Renal cortex interstitium (tissue), 11 donors: Measurements from ENCODE around the gene STUM. TPM values are rescaled to one million over a fixed set of nuclear protein-coding genes. Genes with fewer than 3 reads are reported as not detected.
"Not testable (repeated sequence)": the region's sequence is repeated elsewhere in the genome, so short reads cannot be mapped to it uniquely, and the experiment has no call there.

Source experiments
- DNase-seq, 11 donors: peaks; one replicate each; pipeline ENCODE4 v3.0.0-alpha.2; 2013; ENCODE audit warnings: low read depth in 9 of 11, low spot score in 4 of 11; ENCODE audit errors: extremely low read depth in 1 of 11
- polyA plus RNA-seq, 3 donors: library from polyadenylated mRNA; unstranded; fragments of 120-200 nt; gene quantifications; one replicate each; pipeline ENCODE4 v1.2.1, GENCODE V29; 2013; ENCODE audit not compliant: insufficient read length in 3 of 3

Gene STUM
- polyA plus RNA-seq, 3 donors = 1.1 to 2.6 (median 1.5) TPM

- no peak for DNase-seq
Measured at GRCh38 chr1:226629896-226630550, 81.5 kb downstream of the STUM start.

- DNase-seq = no peak
Measured at GRCh38 chr1:226630592-226630991, 82.0 kb downstream of the STUM start.

- DNase-seq = no peak
Measured at GRCh38 chr1:226631229-226632000, 82.9 kb downstream of the STUM start.

GRCh38 chr1:226632169-226632879, 83.8 kb downstream of the STUM start:
- DNase-seq = no peak

GRCh38 chr1:226632922-226633351, 84.4 kb downstream of the STUM start:
- DNase-seq = no peak

- no peak for DNase-seq
Measured at GRCh38 chr1:226633541-226634165, 85.1 kb downstream of the STUM start.

GRCh38 chr1:226634166-226634588, 85.6 kb downstream of the STUM start:
- DNase-seq = peak in 5 of 11 donors; percentile 51 to 56 (median 55)

GRCh38 chr1:226634611-226635246, 86.2 kb downstream of the STUM start:
- no peak for DNase-seq

GRCh38 chr1:226635456-226635941, 86.9 kb downstream of the STUM start:
- DNase-seq = no peak

GRCh38 chr1:226636847-226637096, 88.2 kb downstream of the STUM start:
- no peak for DNase-seq

GRCh38 chr1:226637147-226637935, 88.8 kb downstream of the STUM start:
- DNase-seq = no peak

- DNase-seq = no peak
Measured at GRCh38 chr1:226638001-226638601, 89.5 kb downstream of the STUM start.

GRCh38 chr1:226638608-226639007, 90.0 kb downstream of the STUM start:
- no peak for DNase-seq

- not testable (repeated sequence) for DNase-seq
Measured at GRCh38 chr1:226639206-226639605, 90.6 kb downstream of the STUM start.

GRCh38 chr1:226639631-226640061, 91.1 kb downstream of the STUM start:
- DNase-seq = no peak

- no peak for DNase-seq
Measured at GRCh38 chr1:226640321-226641136, 92.0 kb downstream of the STUM start.

GRCh38 chr1:226641671-226642231, 93.2 kb downstream of the STUM start:
- DNase-seq = no peak
